IMR-90 (cell line): Measurements from ENCODE around the gene RMND1. TPM values are rescaled to one million over a fixed set of nuclear protein-coding genes. Genes with fewer than 3 reads are reported as not detected.

Experiments
- ATAC-seq: fragments of 200-7000 bp; cut with Tn5 transposase; 2 replicates; pipeline ENCODE4 v1.9.1; 2020; ENCODE audit warnings: low read depth, mild to moderate bottlenecking, moderate library complexity
- BruUV-seq: library from RNA; stranded (reverse); fragments of 400-500 nt; replicated peaks from 2 replicates; lab custom pipeline; 2021; lab: Mats Ljungman, UMichigan
- CTCF ChIA-PET: fragments of 300-600 bp; formaldehyde crosslinking; extraction: SDS; loops from one replicate; lab custom pipeline; 2021; ENCODE audit warnings: antibody characterized with exemption; lab: Yijun Ruan, JAX
- POLR2A ChIA-PET: fragments of 300-600 bp; sonication (Branson Sonifier 250); formaldehyde crosslinking; loops from one replicate; lab custom pipeline; 2022; ENCODE audit warnings: antibody characterized with exemption; ENCODE audit not compliant: unreplicated experiment; lab: Charles Lee
- DNase-seq: peaks from one replicate; pipeline ENCODE4 v3.0.0; 2013
- H2AFZ ChIP-seq: replicated peaks from 2 replicates; pipeline ENCODE3; 2013; ENCODE audit warnings: low read length, mild to moderate bottlenecking; ENCODE audit not compliant: poor library complexity
- H2AK5ac ChIP-seq: 2 replicates; pipeline ENCODE4 v1.6.1; 2013; ENCODE audit warnings: low read depth, low read length, inconsistent platforms
- H2AK9ac ChIP-seq: replicated peaks from 2 replicates; pipeline ENCODE3; 2013; ENCODE audit warnings: mild to moderate bottlenecking, low read depth, low read length, moderate library complexity; ENCODE audit not compliant: poor library complexity
- H2BK120ac ChIP-seq: 2 replicates; pipeline ENCODE4 v1.6.1; 2013; ENCODE audit warnings: low read depth, low read length, inconsistent platforms
- H2BK15ac ChIP-seq: 3 replicates; pipeline ENCODE4 v1.6.1; 2013; ENCODE audit warnings: low read depth, low read length, inconsistent platforms
- H2BK20ac ChIP-seq: 2 replicates; pipeline ENCODE4 v1.6.1; 2013; ENCODE audit warnings: low read depth, mild to moderate bottlenecking, inconsistent platforms, low read length, moderate library complexity
- H2BK5ac ChIP-seq: 2 replicates; pipeline ENCODE4 v1.6.1; 2013; ENCODE audit warnings: mild to moderate bottlenecking, low read depth, low read length, inconsistent platforms; ENCODE audit not compliant: poor library complexity, severe bottlenecking
- H3K14ac ChIP-seq: replicated peaks from 2 replicates; pipeline ENCODE4 v1.6.1; 2013; ENCODE audit warnings: low read depth, low read length, inconsistent platforms
- H3K18ac ChIP-seq: 2 replicates; pipeline ENCODE4 v1.6.1; 2013; ENCODE audit warnings: low read depth, low read length, control low read depth
- H3K23ac ChIP-seq: 2 replicates; pipeline ENCODE4 v1.6.1; 2013; ENCODE audit warnings: low read depth, low read length, inconsistent platforms
- H3K27ac ChIP-seq: 2 replicates; pipeline ENCODE4 v1.5.1; 2013; ENCODE audit warnings: mild to moderate bottlenecking, control low read depth, low read length; ENCODE audit not compliant: insufficient read depth
- H3K27me3 ChIP-seq: 2 replicates; pipeline ENCODE4 v1.6.1; 2013; ENCODE audit warnings: low read length; ENCODE audit not compliant: control insufficient read depth, insufficient read depth
- H3K36me3 ChIP-seq: 2 replicates; pipeline ENCODE4 v1.6.1; 2013; ENCODE audit warnings: low read length, mixed read lengths; ENCODE audit not compliant: control insufficient read depth, insufficient read depth
- H3K4ac ChIP-seq: 2 replicates; pipeline ENCODE4 v1.6.1; 2013; ENCODE audit warnings: low read depth, low read length, inconsistent platforms
- H3K4me1 ChIP-seq: 2 replicates; pipeline ENCODE4 v1.6.1; 2013; ENCODE audit warnings: low read length, mixed read lengths; ENCODE audit not compliant: control insufficient read depth, insufficient read depth
- H3K4me2 ChIP-seq: 2 replicates; pipeline ENCODE4 v1.6.1; 2013; ENCODE audit warnings: low read depth, mild to moderate bottlenecking, control low read depth, low read length, moderate library complexity
- H3K4me3 ChIP-seq: 2 replicates; pipeline ENCODE4 v1.5.1; 2013; ENCODE audit warnings: low read depth, mild to moderate bottlenecking, control low read depth, low read length, moderate library complexity; ENCODE audit not compliant: insufficient read depth
- H3K56ac ChIP-seq: 2 replicates; pipeline ENCODE4 v1.6.1; 2013; ENCODE audit warnings: low read length, inconsistent platforms; ENCODE audit not compliant: insufficient read depth; ENCODE audit errors: extremely low read depth
- H3K79me1 ChIP-seq, 2 experiments: 2 replicates each; pipeline ENCODE4 v1.6.1; 2013; ENCODE audit warnings: low read length in 2 of 2, inconsistent platforms in 1 of 2, low read depth in 1 of 2
- H3K9ac ChIP-seq: 2 replicates; pipeline ENCODE4 v1.6.1; 2013; ENCODE audit warnings: low read depth, low read length, control low read depth
- H3K9me1 ChIP-seq: 2 replicates; pipeline ENCODE4 v1.6.1; 2013; ENCODE audit warnings: low read length, inconsistent platforms; ENCODE audit not compliant: insufficient read depth
- H3K9me3 ChIP-seq: 2 replicates; pipeline ENCODE4 v1.6.1; 2013; ENCODE audit warnings: low read length; ENCODE audit not compliant: control insufficient read depth, insufficient read depth
- H4K20me1 ChIP-seq: 2 replicates; pipeline ENCODE4 v1.6.1; 2013; ENCODE audit warnings: low read length, inconsistent platforms; ENCODE audit not compliant: insufficient read depth
- H4K5ac ChIP-seq: 2 replicates; pipeline ENCODE4 v1.6.1; 2013; ENCODE audit warnings: mild to moderate bottlenecking, low read depth, low read length, control low read depth
- H4K8ac ChIP-seq, 2 experiments: 2 replicates each; pipeline ENCODE4 v1.6.1; 2013; ENCODE audit warnings: low read depth in 2 of 2, low read length in 2 of 2, control low read depth in 1 of 2, inconsistent platforms in 1 of 2
- H4K91ac ChIP-seq: 2 replicates; pipeline ENCODE4 v1.6.1; 2013; ENCODE audit warnings: low read depth, low read length, inconsistent platforms; ENCODE audit not compliant: insufficient read depth
- BHLHE40 ChIP-seq: fragments of 150-350 bp; IDR thresholded peaks from 2 replicates; pipeline ENCODE4 v1.6.1; 2016; ENCODE audit warnings: mild to moderate bottlenecking, low read depth, low read length
- CHD1 ChIP-seq: IDR thresholded peaks from 2 replicates; pipeline ENCODE4 v1.6.1; 2012; ENCODE audit warnings: low read depth, low read length, improper control_type of control experiment
- FOS ChIP-seq: fragments of 150-350 bp; IDR thresholded peaks from 2 replicates; pipeline ENCODE4 v1.6.1; 2016; ENCODE audit warnings: low read depth, low read length
- MAZ ChIP-seq: IDR thresholded peaks from 2 replicates; pipeline ENCODE4 v1.6.1; 2012; ENCODE audit warnings: low read depth, mild to moderate bottlenecking, low read length, improper control_type of control experiment, moderate library complexity, borderline replicate concordance
- MXI1 ChIP-seq: IDR thresholded peaks from 2 replicates; pipeline ENCODE4 v1.6.1; 2012; ENCODE audit warnings: low read depth, mild to moderate bottlenecking, low read length, moderate library complexity, borderline replicate concordance
- NFE2L2 ChIP-seq: fragments of 150-350 bp; IDR thresholded peaks from 2 replicates; pipeline ENCODE4 v1.6.1; 2016; ENCODE audit warnings: low read depth, mild to moderate bottlenecking, low read length
- POLR2A ChIP-seq: IDR thresholded peaks from 2 replicates; pipeline ENCODE4 v1.6.1; 2012; ENCODE audit warnings: mild to moderate bottlenecking, low read depth, low read length
- RAD21 ChIP-seq: IDR thresholded peaks from 2 replicates; pipeline ENCODE4 v1.6.1; 2012; ENCODE audit warnings: low read length, improper control_type of control experiment
- RCOR1 ChIP-seq: IDR thresholded peaks from 2 replicates; pipeline ENCODE4 v1.6.1; 2012; ENCODE audit warnings: mild to moderate bottlenecking, low read length, improper control_type of control experiment; ENCODE audit not compliant: insufficient replicate concordance
- RFX5 ChIP-seq: IDR thresholded peaks from 2 replicates; pipeline ENCODE4 v1.8.0; 2012; ENCODE audit warnings: low read depth, mild to moderate bottlenecking, low read length, moderate library complexity
- SMC3 ChIP-seq: fragments of 150-350 bp; IDR thresholded peaks from 2 replicates; pipeline ENCODE4 v1.6.1; 2016; ENCODE audit warnings: low read depth, mild to moderate bottlenecking, antibody characterized with exemption, low read length, moderate library complexity
- WGBS, 2 experiments: methylation state at CpG; one replicate each; pipeline versions ENCODE4 v1.1.5 to v1.1.7; 2013; ENCODE audit warnings: missing lambda C conversion rate in 2 of 2; ENCODE audit not compliant: insufficient read length in 1 of 2; ENCODE audit errors: extremely low coverage in 2 of 2; 5-methylcytosine and 5-hydroxymethylcytosine counted together
- dilution Hi-C: fragments of 300-500 bp; cut with HindIII; formaldehyde crosslinking; loops from one replicate; pipeline ENCODE4 v1.14.3; 2018; ENCODE audit warnings: low sequenced_read_pairs; ENCODE audit not compliant: unreplicated experiment
- in situ Hi-C: fragments of 300-500 bp; cut with MboI; formaldehyde crosslinking; loops from 3 replicates; pipeline ENCODE4 v1.14.3; 2019; ENCODE audit warnings: low sequenced_read_pairs, inconsistent platforms, mixed read lengths
- intact Hi-C: fragments of 100-400 bp; cut with micrococcal nuclease; formaldehyde crosslinking; loops from 2 replicates; pipeline ENCODE4 v1.10.0; 2022
- polyA plus RNA-seq, 3 experiments: library from polyadenylated mRNA; depleted of rRNA; stranded (reverse); fragments of >200 nt; gene quantifications; 2 replicates each; pipeline ENCODE4 v1.2.3, GENCODE V29; 2012; ENCODE audit warnings: low replicate concordance in 1 of 3
- total RNA-seq: library from RNA; depleted of rRNA; stranded (reverse); fragments of >200 nt; gene quantifications from 2 replicates; pipeline ENCODE4 v1.2.3, GENCODE V29; 2012
- TF ChIP-seq, protein P1 (sequence below): conservative IDR thresholded peaks from 2 replicates; pipeline ENCODE4 v1.5.1; 2012; ENCODE audit warnings: mild to moderate bottlenecking, low read depth, low read length, improper control_type of control experiment
- TF ChIP-seq, protein P2 (sequence below): fragments of 150-350 bp; IDR thresholded peaks from 2 replicates; pipeline ENCODE4 v1.6.1; 2017; ENCODE audit warnings: mild to moderate bottlenecking, antibody characterized with exemption, low read length, low read depth

The RMND1 gene
- total and polyA plus RNA-seq, 2 of the 4 experiments (the other 2 are of a cell fraction) = 13.1 to 24.6 TPM

DNA sequence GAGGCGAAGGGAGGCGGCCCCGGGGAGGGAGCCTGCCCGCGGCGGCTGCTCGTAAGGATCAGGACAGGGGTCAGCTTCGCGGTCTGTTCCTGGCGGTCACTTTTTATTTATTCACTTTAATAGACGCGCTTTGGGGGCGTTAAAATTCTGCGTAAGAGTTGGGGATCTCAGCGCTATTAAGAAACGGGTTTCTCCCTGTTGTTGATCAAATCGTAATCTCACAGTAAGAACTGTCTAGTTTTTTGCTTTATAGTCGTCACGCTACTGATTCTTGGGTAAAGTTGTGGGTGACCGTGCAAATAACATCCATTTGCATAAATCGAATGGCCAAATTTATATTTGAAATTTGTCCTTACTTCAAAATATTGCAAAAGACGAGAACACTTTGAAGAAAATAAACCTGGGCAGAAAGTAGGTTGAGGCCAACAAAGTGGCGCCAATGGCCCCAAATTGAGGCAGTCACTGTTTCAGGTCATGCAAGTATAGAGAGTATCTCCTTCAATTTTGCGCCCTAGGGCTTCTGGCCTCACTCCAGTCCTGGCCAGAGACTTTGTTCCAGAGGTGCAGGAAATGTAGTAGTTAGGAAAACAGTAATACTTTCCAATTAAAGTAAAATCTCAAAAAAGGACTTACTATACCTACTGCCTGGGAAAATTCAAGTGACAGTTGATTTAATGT is 963 bp upstream of the RMND1 start (continued):
- TF ChIP-seq MXI1 = no peak

DNA sequence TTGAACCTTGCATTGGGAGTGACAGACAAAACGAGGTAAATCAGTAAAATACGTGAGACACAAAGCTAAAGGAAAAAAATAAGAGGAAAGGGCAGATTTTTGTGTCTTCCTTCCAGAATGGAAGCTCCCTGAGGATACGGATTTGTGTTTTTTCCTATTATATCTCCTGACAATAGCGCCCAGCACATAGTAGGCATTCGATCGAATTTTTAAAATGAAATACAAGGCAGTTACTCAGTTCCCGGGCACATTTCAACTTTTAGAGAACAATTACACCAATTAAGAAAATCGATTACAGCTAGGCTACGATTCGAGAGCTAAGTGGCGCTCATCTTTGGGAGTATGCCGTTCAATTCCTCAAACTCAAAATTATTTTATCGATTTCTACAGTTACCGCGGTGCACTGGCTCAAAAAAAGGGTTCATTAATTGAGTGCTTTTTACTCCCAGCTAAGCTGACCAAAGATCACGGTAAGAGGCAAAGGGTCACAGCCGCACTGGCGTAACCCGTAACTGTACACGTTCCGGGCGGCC is 443 bp downstream of the RMND1 start:
- WGBS, 2 experiments = 0% methylated on average over 6 of the region's 22 CpGs; no CpG with 5 or more reads in 1 of the 2 experiments
- TF ChIP-seq CHD1 (no peak), SMC3 (no peak), NFE2L2 (no peak), RFX5 (no peak), RAD21 (no peak), BHLHE40 (no peak), POLR2A (no peak), RCOR1 (no peak), MXI1 (no peak), FOS (no peak), MAZ (no peak)
- TF ChIP-seq, protein P1, sequence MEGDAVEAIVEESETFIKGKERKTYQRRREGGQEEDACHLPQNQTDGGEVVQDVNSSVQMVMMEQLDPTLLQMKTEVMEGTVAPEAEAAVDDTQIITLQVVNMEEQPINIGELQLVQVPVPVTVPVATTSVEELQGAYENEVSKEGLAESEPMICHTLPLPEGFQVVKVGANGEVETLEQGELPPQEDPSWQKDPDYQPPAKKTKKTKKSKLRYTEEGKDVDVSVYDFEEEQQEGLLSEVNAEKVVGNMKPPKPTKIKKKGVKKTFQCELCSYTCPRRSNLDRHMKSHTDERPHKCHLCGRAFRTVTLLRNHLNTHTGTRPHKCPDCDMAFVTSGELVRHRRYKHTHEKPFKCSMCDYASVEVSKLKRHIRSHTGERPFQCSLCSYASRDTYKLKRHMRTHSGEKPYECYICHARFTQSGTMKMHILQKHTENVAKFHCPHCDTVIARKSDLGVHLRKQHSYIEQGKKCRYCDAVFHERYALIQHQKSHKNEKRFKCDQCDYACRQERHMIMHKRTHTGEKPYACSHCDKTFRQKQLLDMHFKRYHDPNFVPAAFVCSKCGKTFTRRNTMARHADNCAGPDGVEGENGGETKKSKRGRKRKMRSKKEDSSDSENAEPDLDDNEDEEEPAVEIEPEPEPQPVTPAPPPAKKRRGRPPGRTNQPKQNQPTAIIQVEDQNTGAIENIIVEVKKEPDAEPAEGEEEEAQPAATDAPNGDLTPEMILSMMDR = no peak
- TF ChIP-seq, protein P2, sequence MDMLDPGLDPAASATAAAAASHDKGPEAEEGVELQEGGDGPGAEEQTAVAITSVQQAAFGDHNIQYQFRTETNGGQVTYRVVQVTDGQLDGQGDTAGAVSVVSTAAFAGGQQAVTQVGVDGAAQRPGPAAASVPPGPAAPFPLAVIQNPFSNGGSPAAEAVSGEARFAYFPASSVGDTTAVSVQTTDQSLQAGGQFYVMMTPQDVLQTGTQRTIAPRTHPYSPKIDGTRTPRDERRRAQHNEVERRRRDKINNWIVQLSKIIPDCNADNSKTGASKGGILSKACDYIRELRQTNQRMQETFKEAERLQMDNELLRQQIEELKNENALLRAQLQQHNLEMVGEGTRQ = no peak

More for the DNA sequence above, 443 bp downstream of the RMND1 start:
- DNase-seq = no peak
- Histone ChIP-seq H4K20me1 (no peaks in the 10 kb centered on the region; the same call in 1 of the 2 replicates), H2AK9ac (peak overlapping the region; percentile 92), H2BK20ac (no peak overlapping the region), H3K9me3 (no peaks in the 10 kb centered on the region), H2BK15ac (peak overlapping the region; percentile 17; the same call in 1 of the 3 replicates), H3K18ac (peak overlapping the region; percentile 26), H3K4ac (peak overlapping the region; percentile 84), H3K14ac (peak overlapping the region; percentile 78), H4K91ac (peak overlapping the region; percentile 80), H3K4me3 (peak overlapping the region; percentile 84), H3K4me2 (peak overlapping the region; percentile 91), H2AFZ (peak overlapping the region; percentile 93), H2BK120ac (0 out of 2 replicates have a peak overlapping the region, but pooled peaks have one; percentile 38), H2AK5ac (peak overlapping the region; percentile 73), H3K27ac (peak overlapping the region; percentile 84), H4K8ac (peak overlapping the region; percentile 32 to 81), H4K5ac (peak overlapping the region; percentile 41), H3K79me1 (peaks cover 15 to 33% of the 10 kb centered on the region in 2 experiments), H3K9me1 (peaks cover 3% of the 10 kb centered on the region), H3K4me1 (peaks cover 4% of the 10 kb centered on the region; the same call in 1 of the 2 replicates), H3K23ac (peak overlapping the region; percentile 78), H3K27me3 (no peaks in the 10 kb centered on the region), H3K56ac (peak overlapping the region; percentile 82), H3K36me3 (no peaks in the 10 kb centered on the region), H3K9ac (peak overlapping the region; percentile 86), H2BK5ac (peak overlapping the region; percentile 72)
- dilution Hi-C loops = no loop called here
- in situ Hi-C loops = no loop called here
- intact Hi-C loops = no loop called here
- ATAC-seq = no peak
- ChIA-PET POLR2A (interaction anchor here (0.7 kb wide), 1 partner anchor 25 kb away, joined by 4 read pairs; no protein-coding TSS in a partner anchor), CTCF (interaction anchor here (0.6 kb wide), 1 partner anchor 22 kb away, joined by 3 read pairs; no protein-coding TSS in a partner anchor)
- TSS peak; percentile 95 for BruUV-seq
